ENCODE measurements around the gene AKAP11. TPM values are rescaled to one million over a fixed set of nuclear protein-coding genes. Genes with fewer than 3 reads are reported as not detected.

Gene AKAP11
- total RNA-seq, 1 experiment from 2014 or later, result 9.7 TPM

GRCh38 chr13:42331009-42331408 lies 59.1 kb downstream of the AKAP11 start:
- no peak for DNase-seq (ENCODE audit: low spot score)

DNA sequence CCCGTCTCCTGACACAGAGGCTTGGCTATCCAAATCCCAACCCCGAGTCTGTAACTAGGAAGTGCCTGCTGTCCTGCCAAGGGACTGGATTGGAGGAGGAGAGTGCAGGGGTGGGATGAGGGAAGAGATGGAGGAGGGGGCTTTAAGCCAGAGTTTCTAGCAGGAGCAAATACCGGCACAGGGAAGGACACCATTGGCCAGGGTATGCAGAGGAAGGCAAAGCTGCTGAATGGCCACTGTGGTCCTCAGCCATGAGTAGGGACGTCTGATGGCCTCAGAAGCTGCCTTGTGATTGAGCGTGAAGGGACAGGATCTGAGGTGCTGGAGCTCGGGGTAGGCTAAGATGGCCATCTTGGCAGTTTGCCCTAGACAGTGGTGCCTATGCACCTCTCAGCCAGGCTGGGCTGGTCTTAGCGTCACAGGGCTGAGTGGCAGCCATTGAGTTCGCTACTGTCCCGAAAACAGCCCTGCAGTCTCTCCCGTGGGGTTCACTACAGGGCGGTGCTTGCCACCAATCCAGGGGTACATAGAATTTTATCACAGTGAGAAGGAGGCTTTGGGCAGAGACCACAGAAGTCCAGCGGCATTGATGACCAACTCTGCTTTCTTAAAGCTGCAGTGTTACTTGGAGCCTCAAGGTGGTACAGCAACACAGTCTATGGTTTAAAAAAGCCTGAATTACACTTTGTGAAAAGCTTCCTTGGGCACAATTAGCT lies 61.8 kb downstream of the AKAP11 start:
- peak; percentile 80 for DNase-seq (ENCODE audit: low spot score)

GRCh38 chr13:42334329-42334706 lies 62.4 kb downstream of the AKAP11 start:
- no peak for DNase-seq (ENCODE audit: low spot score)

DNA sequence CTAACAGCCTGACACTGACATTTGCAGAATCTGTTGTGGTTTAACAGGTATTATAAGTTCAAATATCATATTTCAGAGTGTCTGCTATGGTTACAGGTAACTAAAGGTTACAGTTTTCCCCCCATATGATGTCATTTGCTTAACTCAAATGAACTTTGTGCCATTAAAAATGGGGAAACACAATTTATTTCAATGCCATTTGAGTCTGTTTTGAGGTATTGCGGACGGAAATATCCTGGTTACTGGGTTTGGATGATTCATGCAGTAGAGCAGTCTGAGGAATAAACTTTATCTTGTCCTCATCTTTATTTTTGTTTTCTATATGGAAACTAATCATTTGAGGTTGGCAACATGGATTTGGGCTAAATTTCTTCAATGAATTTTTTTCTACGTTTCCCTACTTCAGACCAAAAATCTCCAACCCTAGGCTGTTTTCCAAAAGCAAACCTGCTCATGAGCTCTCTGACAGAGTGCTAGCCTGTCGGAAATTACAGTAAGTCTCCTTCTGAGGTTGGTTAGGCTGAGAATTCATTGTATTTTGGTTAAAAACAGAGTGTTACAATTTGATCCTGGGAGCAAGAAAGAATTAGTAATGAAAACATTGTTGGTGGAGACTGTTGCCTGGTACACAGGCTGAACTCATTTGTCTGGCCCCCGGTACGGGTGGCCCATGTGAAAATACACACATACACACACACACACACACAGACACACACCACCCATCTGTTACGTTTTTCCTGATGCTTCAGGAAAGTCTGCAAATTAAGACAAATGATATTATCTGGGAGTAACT lies 66.1 kb downstream of the AKAP11 start:
- DNase-seq (ENCODE audit: low spot score), result no peak

DNA sequence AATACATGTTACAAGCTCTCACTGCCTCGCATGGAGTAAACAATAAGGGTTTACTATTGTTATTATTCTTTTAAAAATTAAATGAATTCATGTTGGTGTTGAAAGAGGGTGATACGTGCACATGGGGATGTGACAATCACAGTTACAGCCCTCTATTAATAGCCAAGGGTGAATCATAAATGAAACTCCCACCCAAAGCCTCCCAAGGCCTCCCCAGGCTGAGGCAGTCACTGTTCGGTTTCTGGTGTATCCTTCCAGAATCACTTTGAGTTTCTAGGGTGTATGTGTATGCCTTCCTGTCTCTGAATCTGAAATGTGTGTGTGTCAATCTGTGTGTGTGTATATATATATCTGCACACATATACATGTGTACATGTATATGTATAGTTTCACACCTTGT lies 73.4 kb downstream of the AKAP11 start:
- DNase-seq (ENCODE audit: low spot score), result no peak

GRCh38 chr13:42348576-42348975 lies 76.6 kb downstream of the AKAP11 start:
- no peak for DNase-seq (ENCODE audit: low spot score)

GRCh38 chr13:42350141-42350540 lies 78.2 kb downstream of the AKAP11 start:
- no peak for DNase-seq (ENCODE audit: low spot score)

DNA sequence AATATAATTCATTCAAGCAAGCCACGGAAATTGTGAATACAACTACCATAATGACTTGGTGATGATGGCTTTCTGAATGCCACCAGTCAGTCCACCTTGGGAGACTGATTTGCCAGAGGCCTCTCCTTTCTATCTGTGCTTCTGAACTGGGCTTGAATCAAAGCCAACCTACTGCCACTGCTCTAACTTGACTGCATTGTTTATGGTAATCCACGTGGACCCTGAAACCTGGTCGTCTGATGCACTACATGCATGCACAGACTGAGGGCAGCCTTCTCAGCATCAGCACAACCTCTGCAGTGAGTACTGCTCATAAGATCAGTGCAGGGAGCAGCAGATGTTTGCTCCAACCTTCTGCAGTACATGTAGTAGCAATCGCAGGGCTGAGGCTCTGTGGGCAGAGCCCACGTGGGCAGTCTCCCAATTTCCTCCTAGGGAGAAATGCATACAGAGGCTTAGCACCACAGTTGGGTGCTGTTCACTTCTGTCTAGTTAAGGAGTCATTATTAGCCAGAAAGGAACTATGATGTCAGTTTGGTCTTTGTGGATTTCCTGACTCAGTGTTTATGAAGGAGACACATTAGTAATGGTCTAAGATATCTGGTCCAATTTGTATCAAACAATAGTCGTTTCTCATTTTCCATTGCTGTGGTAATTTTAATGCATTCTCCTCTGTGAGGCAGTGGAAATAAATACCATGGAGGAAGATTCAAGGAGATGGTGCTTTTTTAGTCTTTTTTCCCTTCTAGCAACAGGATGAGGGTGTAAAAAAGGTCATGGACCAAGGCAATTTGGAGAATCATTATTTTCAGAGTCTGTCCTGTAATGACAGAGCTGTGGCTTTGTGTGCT lies 82.5 kb downstream of the AKAP11 start:
- peak; percentile 31 for DNase-seq (ENCODE audit: low spot score)

DNA sequence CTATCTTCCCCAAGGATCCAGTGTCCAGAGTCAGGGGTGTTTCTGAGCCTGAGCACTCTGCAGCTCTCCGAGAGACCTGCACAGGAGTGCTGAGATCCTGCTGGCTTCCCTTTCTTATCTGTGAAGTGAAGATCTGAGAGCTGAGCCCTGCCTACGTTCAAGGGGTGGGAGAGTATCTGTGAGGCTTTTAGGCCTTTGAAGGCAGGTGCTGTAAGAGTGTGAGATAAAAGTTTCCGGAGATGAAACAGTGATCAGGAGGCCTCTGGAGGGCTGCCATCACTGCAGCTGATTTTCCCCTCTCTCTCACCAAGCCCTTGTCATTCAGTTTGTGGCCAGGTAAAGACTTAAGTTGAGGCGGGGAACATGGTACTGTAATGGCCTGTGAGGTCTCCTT lies 83.1 kb downstream of the AKAP11 start:
- no peak for DNase-seq (ENCODE audit: low spot score)

- no peak for DNase-seq (ENCODE audit: low spot score)
These were observed 83.7 kb downstream of the AKAP11 start for GRCh38 chr13:42355491-42356183.

DNA sequence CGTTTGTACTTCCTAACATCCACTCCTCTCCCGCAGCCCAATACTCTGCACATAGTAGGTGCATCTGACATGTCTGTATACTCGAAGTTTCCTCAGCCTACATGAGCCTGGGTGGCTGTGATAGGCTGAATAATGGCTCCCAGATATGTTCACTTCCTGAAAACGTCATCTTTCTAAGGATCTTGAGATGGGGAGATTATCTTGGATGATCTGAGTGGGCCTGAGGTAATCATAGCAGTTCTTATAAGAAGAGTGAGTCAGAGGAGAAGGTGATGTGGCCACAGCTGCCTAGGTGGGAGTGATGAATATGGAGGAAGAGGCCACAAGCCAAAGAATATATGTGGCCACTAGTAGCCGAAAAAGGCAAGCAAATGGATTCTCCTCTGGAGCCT lies 84.2 kb downstream of the AKAP11 start:
- no peak for DNase-seq (ENCODE audit: low spot score)

DNA sequence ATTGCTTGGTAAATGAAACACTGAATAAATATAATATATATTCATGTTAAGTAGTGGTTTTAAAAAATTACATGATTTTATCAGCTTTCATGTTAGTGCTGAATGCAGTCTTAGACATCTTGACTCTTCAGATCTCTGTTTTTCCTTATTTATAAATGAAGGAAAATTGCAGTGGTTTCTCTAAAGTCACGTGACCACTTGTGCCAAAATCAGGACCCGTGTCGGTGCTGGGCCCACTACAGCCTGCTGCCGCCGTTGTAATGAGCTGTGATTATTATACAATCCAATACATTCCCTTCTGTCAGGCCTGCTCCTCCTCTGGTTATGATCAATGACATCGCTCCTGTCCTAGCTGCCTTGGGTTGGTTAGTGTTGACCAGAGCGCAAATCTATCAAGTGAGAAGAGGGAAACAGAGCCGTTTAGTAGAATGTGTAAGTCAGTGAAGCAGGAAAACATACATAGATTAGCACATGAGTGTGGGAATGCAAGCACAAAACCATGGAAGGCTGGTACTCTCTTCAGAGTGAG lies 88.2 kb downstream of the AKAP11 start:
- no peak for DNase-seq (ENCODE audit: low spot score)

- no peak for DNase-seq (ENCODE audit: low spot score)
These were observed 89.7 kb downstream of the AKAP11 start for GRCh38 chr13:42361701-42362100.

GRCh38 chr13:42363941-42364612 lies 92.1 kb downstream of the AKAP11 start:
- peak; percentile 44 for DNase-seq (ENCODE audit: low spot score)

- no peak for DNase-seq (ENCODE audit: low spot score)
These were observed 92.7 kb downstream of the AKAP11 start for GRCh38 chr13:42364613-42365000.

DNA sequence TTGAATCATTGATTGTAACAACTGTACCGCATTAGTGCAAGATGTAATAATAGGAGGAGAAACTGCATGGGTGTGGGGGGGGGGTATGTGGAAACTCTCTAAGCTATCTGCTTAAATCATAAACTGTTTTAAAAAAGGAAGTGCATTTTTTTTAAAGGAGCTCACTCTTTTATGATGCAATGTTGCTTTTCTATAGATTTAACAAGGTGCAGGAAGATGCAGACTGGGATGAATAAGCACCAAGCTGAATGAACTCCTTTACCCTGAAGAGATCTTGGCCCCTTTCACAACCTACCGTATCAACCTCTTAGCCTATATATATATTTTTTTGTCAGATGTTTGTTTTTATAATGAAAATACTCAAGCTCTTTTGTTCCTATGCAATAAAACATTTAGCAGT lies 95.9 kb downstream of the AKAP11 start:
- DNase-seq (ENCODE audit: low spot score), result no peak

- DNase-seq (ENCODE audit: low spot score), result no peak
These were observed 97.3 kb downstream of the AKAP11 start for GRCh38 chr13:42369071-42369797.

- no peak for DNase-seq (ENCODE audit: low spot score)
These were observed 98.3 kb downstream of the AKAP11 start for GRCh38 chr13:42370229-42370628.
